Measurements from ENCODE around the gene RNF41. TPM values are rescaled to one million over a fixed set of nuclear protein-coding genes. Genes with fewer than 3 reads are reported as not detected.

RNF41 gene
- total and polyA plus RNA-seq, 2 of the 13 experiments (the other 11 are each of a cell fraction or from before 2014, with no cell fraction given), result 27.1 to 39.4 TPM

DNA sequence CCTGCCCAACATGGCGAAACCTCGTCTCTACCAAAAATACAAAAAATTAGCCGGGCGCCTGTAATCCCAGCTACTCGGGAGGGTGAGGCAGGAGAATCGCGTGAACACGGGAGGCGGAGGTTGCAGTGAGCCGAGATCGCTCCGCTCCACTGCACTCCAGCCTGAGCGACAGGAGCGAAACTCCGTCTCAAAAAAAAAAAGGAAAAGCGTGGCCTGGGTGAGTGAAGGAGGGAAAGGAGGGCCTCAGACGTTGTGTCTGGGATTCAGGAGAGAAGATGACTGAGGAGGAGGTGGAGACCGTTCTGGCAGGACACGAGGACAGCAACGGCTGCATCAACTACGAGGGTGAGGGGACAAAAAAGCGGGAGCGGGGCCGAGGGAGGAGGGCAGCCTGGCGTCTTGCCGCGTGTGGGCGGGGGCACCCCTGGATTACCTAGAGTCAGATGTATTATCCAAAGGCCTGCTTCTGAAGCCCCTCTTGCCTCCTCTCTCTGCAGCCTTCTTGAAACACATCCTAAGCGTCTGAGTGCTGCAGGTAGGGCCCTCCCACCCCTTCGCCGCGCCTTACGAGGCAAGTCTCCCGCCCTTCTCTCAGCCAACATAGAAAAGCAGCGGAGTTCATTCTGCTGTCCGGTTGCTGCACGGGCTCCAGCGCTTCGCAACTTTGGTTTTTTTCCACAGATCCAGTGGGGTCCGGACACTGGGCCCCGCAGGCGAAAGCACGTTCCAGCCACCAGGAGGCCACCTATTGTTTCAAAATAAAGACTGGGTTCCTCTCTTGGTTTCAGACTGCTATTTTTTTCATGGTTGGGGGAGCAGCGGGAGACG, 64.3 kb downstream of the RNF41 start (continued):
- no peak for TF ChIP-seq RFXAP (CRISPR knock-in tag; IDR thresholded peaks at IDR 0.05; ENCODE audit: borderline replicate concordance)
- no peak for TF ChIP-seq GABPA (IDR thresholded peaks at IDR 0.05; ENCODE audit: low read depth, low read length)
- peak; percentile 64 for TF ChIP-seq GABPA (CRISPR knock-in tag; IDR thresholded peaks at IDR 0.05; ENCODE audit: low read depth)
- TF ChIP-seq, protein P1, sequence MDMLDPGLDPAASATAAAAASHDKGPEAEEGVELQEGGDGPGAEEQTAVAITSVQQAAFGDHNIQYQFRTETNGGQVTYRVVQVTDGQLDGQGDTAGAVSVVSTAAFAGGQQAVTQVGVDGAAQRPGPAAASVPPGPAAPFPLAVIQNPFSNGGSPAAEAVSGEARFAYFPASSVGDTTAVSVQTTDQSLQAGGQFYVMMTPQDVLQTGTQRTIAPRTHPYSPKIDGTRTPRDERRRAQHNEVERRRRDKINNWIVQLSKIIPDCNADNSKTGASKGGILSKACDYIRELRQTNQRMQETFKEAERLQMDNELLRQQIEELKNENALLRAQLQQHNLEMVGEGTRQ (IDR thresholded peaks at IDR 0.05; ENCODE audit: low read depth, low read length), result no peak
- TF ChIP-seq, protein P1 (CRISPR knock-in tag; IDR thresholded peaks at IDR 0.05; ENCODE audit: borderline replicate concordance), result no peak
- TF ChIP-seq MAFG (CRISPR knock-in tag; IDR thresholded peaks at IDR 0.05), result no peak
- TF ChIP-seq PHF5A (CRISPR knock-in tag; IDR thresholded peaks at IDR 0.05; ENCODE audit: low read depth, unreplicated experiment), result no peak
- peak; percentile 27; the same call in 1 of the 2 replicates for TF ChIP-seq GZF1 (CRISPR knock-in tag; IDR thresholded peaks at IDR 0.05)
- no peak for TF ChIP-seq ATF7 (IDR thresholded peaks at IDR 0.05)
- TF ChIP-seq ATF7 (CRISPR knock-in tag; IDR thresholded peaks at IDR 0.05), result peak; percentile 32; the same call in 1 of the 2 replicates
- 0 out of 2 replicates have a peak, but pooled peaks have one; percentile 71 for TF ChIP-seq AKAP8 (CRISPR knock-in tag; IDR thresholded peaks at IDR 0.05)
- no peak for TF ChIP-seq CREM (IDR thresholded peaks at IDR 0.05)
- no peak for TF ChIP-seq CREM (CRISPR knock-in tag; IDR thresholded peaks at IDR 0.05)
- TF ChIP-seq ZNF891 (CRISPR knock-in tag; IDR thresholded peaks at IDR 0.05), result peak; percentile 77; the same call in 1 of the 2 replicates
- TF ChIP-seq PHB2 (IDR thresholded peaks at IDR 0.05; ENCODE audit: partially characterized antibody), result no peak
- no peak for TF ChIP-seq NCOA5 (CRISPR knock-in tag; IDR thresholded peaks at IDR 0.05)
- TF ChIP-seq ZNF446 (CRISPR knock-in tag; IDR thresholded peaks at IDR 0.05), result 0 out of 2 replicates have a peak, but pooled peaks have one; percentile 24
- TF ChIP-seq PHF20 (CRISPR knock-in tag; IDR thresholded peaks at IDR 0.05), result 0 out of 2 replicates have a peak, but pooled peaks have one; percentile 2
- peak; percentile 28; the same call in 1 of the 2 replicates for TF ChIP-seq SIN3A (IDR thresholded peaks at IDR 0.05; ENCODE audit: borderline replicate concordance, low read depth, low read length)
- TF ChIP-seq, protein P2, sequence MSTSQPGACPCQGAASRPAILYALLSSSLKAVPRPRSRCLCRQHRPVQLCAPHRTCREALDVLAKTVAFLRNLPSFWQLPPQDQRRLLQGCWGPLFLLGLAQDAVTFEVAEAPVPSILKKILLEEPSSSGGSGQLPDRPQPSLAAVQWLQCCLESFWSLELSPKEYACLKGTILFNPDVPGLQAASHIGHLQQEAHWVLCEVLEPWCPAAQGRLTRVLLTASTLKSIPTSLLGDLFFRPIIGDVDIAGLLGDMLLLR (CRISPR knock-in tag; IDR thresholded peaks at IDR 0.05), result peak; percentile 42; the same call in 1 of the 2 replicates
- TF ChIP-seq ZNF343 (CRISPR knock-in tag; IDR thresholded peaks at IDR 0.05), result no peak
- TF ChIP-seq, protein P3, sequence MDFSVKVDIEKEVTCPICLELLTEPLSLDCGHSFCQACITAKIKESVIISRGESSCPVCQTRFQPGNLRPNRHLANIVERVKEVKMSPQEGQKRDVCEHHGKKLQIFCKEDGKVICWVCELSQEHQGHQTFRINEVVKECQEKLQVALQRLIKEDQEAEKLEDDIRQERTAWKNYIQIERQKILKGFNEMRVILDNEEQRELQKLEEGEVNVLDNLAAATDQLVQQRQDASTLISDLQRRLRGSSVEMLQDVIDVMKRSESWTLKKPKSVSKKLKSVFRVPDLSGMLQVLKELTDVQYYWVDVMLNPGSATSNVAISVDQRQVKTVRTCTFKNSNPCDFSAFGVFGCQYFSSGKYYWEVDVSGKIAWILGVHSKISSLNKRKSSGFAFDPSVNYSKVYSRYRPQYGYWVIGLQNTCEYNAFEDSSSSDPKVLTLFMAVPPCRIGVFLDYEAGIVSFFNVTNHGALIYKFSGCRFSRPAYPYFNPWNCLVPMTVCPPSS (IDR thresholded peaks at IDR 0.05), result no peak
- no peak for TF ChIP-seq GTF3A (CRISPR knock-in tag; conservative IDR thresholded peaks at IDR 0.05)
- 0 out of 2 replicates have a peak, but pooled peaks have one; percentile 25 for TF ChIP-seq PCBP1 (IDR thresholded peaks at IDR 0.05; ENCODE audit: borderline replicate concordance, low read depth, low read length)
- peak; percentile 71; the same call in 1 of the 2 replicates for TF ChIP-seq NRL (CRISPR knock-in tag; IDR thresholded peaks at IDR 0.05; ENCODE audit: borderline replicate concordance)
- TF ChIP-seq ZBTB7A (CRISPR knock-in tag; IDR thresholded peaks at IDR 0.05), result no peak
- no peak for TF ChIP-seq HOXA9 (CRISPR knock-in tag; IDR thresholded peaks at IDR 0.05; ENCODE audit: borderline replicate concordance)
- peak; percentile 26; the same call in 1 of the 2 replicates for TF ChIP-seq SSRP1 (CRISPR knock-in tag; IDR thresholded peaks at IDR 0.05)
- no peak for TF ChIP-seq ZNF7 (CRISPR knock-in tag; IDR thresholded peaks at IDR 0.05)
- TF ChIP-seq ZNF839 (CRISPR knock-in tag; IDR thresholded peaks at IDR 0.05; ENCODE audit: borderline replicate concordance), result no peak

All from HepG2 (cell line).